Natural killer cell (primary cell): ENCODE measurements around the gene FAM131A. TPM values are rescaled to one million over a fixed set of nuclear protein-coding genes. Genes with fewer than 3 reads are reported as not detected.
A peak's percentile ranks its signal among the peaks of the same experiment; 100 is the strongest.

ENCODE experiments used
- ATAC-seq, 3 donors: fragments of 150-1000 bp in 2 of 3; fragments of 200-7000 bp in 1 of 3; cut with Tn5 transposase; 1 replicate in 1 of 3; 2 replicates in 2 of 3; pipeline ENCODE4 v1.10.0; 2021; ENCODE audit warnings: mild to moderate bottlenecking in 2 of 3, moderate library complexity in 2 of 3
- DNase-seq, 2 donors: peaks; one replicate each; pipeline versions ENCODE4 v3.0.0 to v3.0.0-alpha.2; 2013 to 2021; ENCODE audit warnings: mixed read lengths in 1 of 2
- H3K27ac ChIP-seq: one replicate; pipeline ENCODE4 v1.5.1; 2013; ENCODE audit warnings: mild to moderate bottlenecking, low read length
- H3K27me3 ChIP-seq: one replicate; pipeline ENCODE4 v1.6.1; 2013; ENCODE audit warnings: low read length; ENCODE audit not compliant: control insufficient read depth, insufficient read depth
- H3K36me3 ChIP-seq: one replicate; pipeline ENCODE4 v1.6.1; 2013; ENCODE audit warnings: low read length; ENCODE audit not compliant: control insufficient read depth, insufficient read depth
- H3K4me1 ChIP-seq: one replicate; pipeline ENCODE4 v1.6.1; 2013; ENCODE audit warnings: low read length; ENCODE audit not compliant: control insufficient read depth, insufficient read depth
- H3K4me3 ChIP-seq: one replicate; pipeline ENCODE4 v1.5.1; 2013; ENCODE audit warnings: low read length
- H3K9me3 ChIP-seq: one replicate; pipeline ENCODE4 v1.6.1; 2013; ENCODE audit warnings: low read length; ENCODE audit not compliant: control insufficient read depth, insufficient read depth
- H3K27ac Mint-ChIP-seq, 2 donors: one replicate each; pipeline ENCODE4 v1.8.0; 2022; ENCODE audit warnings: mild to moderate bottlenecking in 2 of 2, mixed read lengths in 2 of 2, moderate library complexity in 1 of 2
- H3K27me3 Mint-ChIP-seq, 2 donors: one replicate each; pipeline ENCODE4 v1.8.0; 2022; ENCODE audit warnings: low read depth in 2 of 2, mixed read lengths in 2 of 2
- H3K36me3 Mint-ChIP-seq: one replicate; pipeline ENCODE4 v1.8.0; 2022; ENCODE audit warnings: mixed read lengths
- H3K4me1 Mint-ChIP-seq, 2 donors: one replicate each; pipeline ENCODE4 v1.8.0; 2022; ENCODE audit warnings: mixed read lengths in 2 of 2
- H3K4me3 Mint-ChIP-seq: one replicate; pipeline ENCODE4 v1.8.0; 2022; ENCODE audit warnings: mild to moderate bottlenecking, moderate library complexity, mixed read lengths
- H3K9me3 Mint-ChIP-seq, 2 donors: one replicate each; pipeline ENCODE4 v1.8.0; 2022; ENCODE audit warnings: mixed read lengths in 2 of 2
- WGBS: methylation state at CpG from one replicate; pipeline ENCODE4 v1.1.7; 2013; ENCODE audit warnings: missing lambda C conversion rate; ENCODE audit not compliant: insufficient coverage; 5-methylcytosine and 5-hydroxymethylcytosine counted together
- intact Hi-C: fragments of 100-400 bp; cut with micrococcal nuclease; formaldehyde crosslinking; loops from one replicate; pipeline ENCODE4 v1.14.2; 2022
- total RNA-seq, 4 donors: library from RNA; stranded (reverse); fragments of 120-200 nt in 1 of 4; gene quantifications; one replicate each; pipeline versions ENCODE4 v1.2.3 to v1.2.4, GENCODE V29; 2013 to 2022
- TF ChIP-seq, protein P1 (sequence below): fragments of 200-600 bp; IDR thresholded peaks from one replicate; pipeline ENCODE4 v1.8.0; 2022; ENCODE audit warnings: antibody characterized with exemption

FAM131A gene
- total RNA-seq, 3 donors from 2014 or later (not counting 1 experiment from before 2014, with no cell fraction given) = 6.9 to 8.8 (median 8.5) TPM

DNA sequence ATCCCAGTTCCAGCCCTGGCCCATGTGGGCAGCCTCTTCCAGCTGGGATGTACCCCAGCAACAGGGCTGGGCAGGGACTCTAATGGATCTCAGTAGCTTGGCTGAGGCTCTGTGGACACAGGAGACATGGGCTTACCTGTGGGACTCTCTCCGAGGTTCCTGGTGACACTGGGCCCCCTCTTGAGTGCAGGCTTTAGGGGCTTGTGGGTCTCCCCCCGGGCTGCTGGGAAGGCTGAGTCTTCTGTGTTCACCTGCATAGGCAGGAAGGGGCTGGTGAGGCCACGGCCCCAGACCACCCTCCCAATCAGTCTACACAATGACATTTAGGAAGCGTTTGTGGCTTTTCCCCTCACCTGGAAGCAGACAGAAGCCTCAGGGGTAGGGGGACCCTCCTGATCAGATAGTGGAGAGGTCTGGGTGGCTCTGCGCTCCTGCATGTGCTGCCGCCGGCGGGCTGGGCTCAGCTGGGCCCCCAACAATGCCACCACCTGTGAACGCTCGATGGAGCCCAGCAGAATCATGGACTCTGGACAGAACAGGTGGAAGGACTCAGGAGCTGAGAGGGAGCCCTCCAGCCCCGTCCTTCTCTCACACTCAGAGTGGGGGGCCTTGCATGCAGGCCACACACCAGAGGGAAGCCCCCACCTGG is 15.6 kb downstream of the FAM131A start:
- no peaks in the 10 kb centered on the region for H3K36me3 ChIP-seq
- no peak for ATAC-seq
- H3K4me3 ChIP-seq = no peak overlapping the region
- no peaks in the 10 kb centered on the region for H3K9me3 Mint-ChIP-seq
- 93% methylated on average over 11 of the region's 11 CpGs for WGBS
- TF ChIP-seq, protein P1, sequence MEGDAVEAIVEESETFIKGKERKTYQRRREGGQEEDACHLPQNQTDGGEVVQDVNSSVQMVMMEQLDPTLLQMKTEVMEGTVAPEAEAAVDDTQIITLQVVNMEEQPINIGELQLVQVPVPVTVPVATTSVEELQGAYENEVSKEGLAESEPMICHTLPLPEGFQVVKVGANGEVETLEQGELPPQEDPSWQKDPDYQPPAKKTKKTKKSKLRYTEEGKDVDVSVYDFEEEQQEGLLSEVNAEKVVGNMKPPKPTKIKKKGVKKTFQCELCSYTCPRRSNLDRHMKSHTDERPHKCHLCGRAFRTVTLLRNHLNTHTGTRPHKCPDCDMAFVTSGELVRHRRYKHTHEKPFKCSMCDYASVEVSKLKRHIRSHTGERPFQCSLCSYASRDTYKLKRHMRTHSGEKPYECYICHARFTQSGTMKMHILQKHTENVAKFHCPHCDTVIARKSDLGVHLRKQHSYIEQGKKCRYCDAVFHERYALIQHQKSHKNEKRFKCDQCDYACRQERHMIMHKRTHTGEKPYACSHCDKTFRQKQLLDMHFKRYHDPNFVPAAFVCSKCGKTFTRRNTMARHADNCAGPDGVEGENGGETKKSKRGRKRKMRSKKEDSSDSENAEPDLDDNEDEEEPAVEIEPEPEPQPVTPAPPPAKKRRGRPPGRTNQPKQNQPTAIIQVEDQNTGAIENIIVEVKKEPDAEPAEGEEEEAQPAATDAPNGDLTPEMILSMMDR = no peak
- H3K4me1 Mint-ChIP-seq = no peaks in the 10 kb centered on the region
- H3K27ac Mint-ChIP-seq = no peak overlapping the region
- H3K27me3 ChIP-seq = no peaks in the 10 kb centered on the region
- no peaks in the 10 kb centered on the region for H3K27me3 Mint-ChIP-seq
- H3K4me1 ChIP-seq = peaks cover 10% of the 10 kb centered on the region
- no peaks in the 10 kb centered on the region for H3K36me3 Mint-ChIP-seq
- H3K27ac ChIP-seq = no peak overlapping the region
- H3K4me3 Mint-ChIP-seq = no peak overlapping the region
- no peaks in the 10 kb centered on the region for H3K9me3 ChIP-seq
- DNase-seq = no peak
- intact Hi-C loops = no loop called here

DNA sequence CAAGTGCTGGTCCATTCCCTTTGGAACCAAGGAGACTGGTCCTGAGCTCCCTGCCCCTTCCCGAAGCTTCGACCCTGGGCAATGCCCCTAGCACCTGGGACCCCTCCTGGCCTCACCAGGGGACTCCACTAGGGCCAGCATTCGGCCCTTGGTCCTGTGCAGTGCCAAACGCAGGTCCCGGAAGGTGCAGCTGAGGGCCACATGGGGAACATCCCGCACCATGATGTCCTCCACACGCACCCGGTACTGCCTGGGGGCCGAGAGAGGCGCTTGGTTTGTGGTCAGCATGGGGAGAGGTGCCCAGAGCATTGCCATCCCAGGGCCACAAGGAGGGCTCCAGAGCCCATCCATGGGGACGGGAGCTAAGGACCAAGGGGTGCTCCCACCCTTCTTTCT is 16.1 kb downstream of the FAM131A start:
- DNase-seq = no peak
- intact Hi-C loops = no loop called here

DNA sequence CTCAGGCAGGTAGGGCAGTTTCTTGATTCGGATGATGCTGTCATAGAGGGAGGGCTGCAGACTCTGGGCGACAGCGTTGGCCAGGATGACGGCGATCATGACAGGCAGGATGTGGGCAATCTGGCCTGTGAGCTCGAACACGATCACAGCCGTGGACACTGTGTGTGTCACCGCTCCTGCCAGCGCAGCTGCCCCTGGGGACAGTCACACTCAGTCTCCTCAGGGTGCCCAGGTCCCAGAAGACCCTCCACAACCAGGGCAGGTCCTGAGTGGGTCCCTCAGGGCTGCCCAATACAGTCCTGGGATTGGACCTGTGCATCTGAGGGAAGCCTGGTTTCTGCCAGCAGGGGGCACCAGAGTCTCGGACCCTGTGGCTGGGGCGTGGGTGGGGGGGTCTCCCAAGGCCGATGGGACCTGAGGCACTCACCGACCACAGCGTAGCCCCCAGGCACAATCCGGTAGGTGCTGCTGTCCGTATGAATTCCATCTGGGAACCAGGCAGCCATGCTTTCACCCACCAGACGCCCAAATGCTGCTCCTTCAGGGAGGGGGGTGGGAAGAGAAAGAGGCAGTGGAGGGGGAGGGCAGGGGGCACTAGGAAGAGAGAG is 16.8 kb downstream of the FAM131A start:
- Mint-ChIP-seq H3K27me3 (no peaks in the 10 kb centered on the region), H3K27ac (peak overlapping the region in 1 of 2 donors; percentile 69), H3K36me3 (no peaks in the 10 kb centered on the region), H3K4me1 (no peaks in the 10 kb centered on the region), H3K4me3 (peak overlapping the region; percentile 45), H3K9me3 (no peaks in the 10 kb centered on the region)
- WGBS = 27% methylated on average over 18 of the region's 18 CpGs
- Histone ChIP-seq H3K4me3 (no peak overlapping the region), H3K4me1 (peaks cover 10% of the 10 kb centered on the region), H3K9me3 (no peaks in the 10 kb centered on the region), H3K27ac (no peak overlapping the region), H3K27me3 (no peaks in the 10 kb centered on the region), H3K36me3 (no peaks in the 10 kb centered on the region)
- DNase-seq (peak; percentile 60 to 80), ATAC-seq (peak; percentile 71 to 94 (median 83))
- intact Hi-C loops = loop anchor here (1.0 kb wide), 1 partner anchor 159 kb away; no protein-coding TSS in a partner anchor
- TF ChIP-seq, protein P1 = peak; percentile 68

More for the DNA sequence above, 16.1 kb downstream of the FAM131A start:
- Histone ChIP-seq H3K27me3 (no peaks in the 10 kb centered on the region), H3K36me3 (no peaks in the 10 kb centered on the region), H3K9me3 (no peaks in the 10 kb centered on the region), H3K4me1 (peaks cover 10% of the 10 kb centered on the region), H3K27ac (no peak overlapping the region), H3K4me3 (no peak overlapping the region)
- Mint-ChIP-seq H3K27ac (peak overlapping the region in 1 of 2 donors; percentile 69), H3K27me3 (no peaks in the 10 kb centered on the region), H3K4me3 (no peak overlapping the region), H3K9me3 (no peaks in the 10 kb centered on the region), H3K4me1 (no peaks in the 10 kb centered on the region), H3K36me3 (no peaks in the 10 kb centered on the region)
- TF ChIP-seq, protein P1 = no peak
- no peak for ATAC-seq
- WGBS = 93% methylated on average over 11 of the region's 11 CpGs
